Stimulated activated effector memory CD8-positive, alpha-beta T cell treated with anti-CD3 and anti-CD28 coated beads, Interleukin-12 subunit alpha, Interleukin-12 subunit beta, amount 100 ng/mL, for 72 hours (primary cell): ENCODE results near the gene MAP2K6.
"Not testable (repeated sequence)": the region's sequence is repeated elsewhere in the genome, so short reads cannot be mapped to it uniquely, and the experiment has no call there.

Source experiments
- ATAC-seq: fragments of 150-1000 bp; cut with Tn5 transposase; 2 replicates; pipeline ENCODE4 v1.10.0; 2021
- DNase-seq, 2 donors: peaks; one replicate each; pipeline ENCODE4 v3.0.0; 2021 to 2022; ENCODE audit warnings: low spot score in 2 of 2
- H3K27ac Mint-ChIP-seq: one replicate; pipeline ENCODE4 v1.8.0; 2022; ENCODE audit warnings: mild to moderate bottlenecking, mixed read lengths
- H3K36me3 Mint-ChIP-seq: one replicate; pipeline ENCODE4 v1.8.0; 2022; ENCODE audit warnings: mild to moderate bottlenecking, mixed read lengths
- H3K4me1 Mint-ChIP-seq: one replicate; pipeline ENCODE4 v1.8.0; 2022; ENCODE audit warnings: mixed read lengths
- H3K4me3 Mint-ChIP-seq: one replicate; pipeline ENCODE4 v1.8.0; 2022; ENCODE audit warnings: mild to moderate bottlenecking, mixed read lengths
- H3K9me3 Mint-ChIP-seq: one replicate; pipeline ENCODE4 v1.8.0; 2022; ENCODE audit warnings: mixed read lengths

Gene MAP2K6

GRCh38 chr17:69460963-69461922 lies 46.7 kb downstream of the MAP2K6 start:
- H3K27ac Mint-ChIP-seq, result no peak overlapping the region
- DNase-seq (no peak), ATAC-seq (no peak)
- H3K4me3 Mint-ChIP-seq, result no peak overlapping the region
- H3K4me1 Mint-ChIP-seq, result peaks cover 36% of the 10 kb centered on the region
- no peaks in the 10 kb centered on the region for H3K36me3 Mint-ChIP-seq
- H3K9me3 Mint-ChIP-seq, result no peaks in the 10 kb centered on the region

GRCh38 chr17:69461951-69462369 lies 47.5 kb downstream of the MAP2K6 start:
- H3K9me3 Mint-ChIP-seq, result no peaks in the 10 kb centered on the region
- ATAC-seq (no peak), DNase-seq (no peak)
- H3K4me1 Mint-ChIP-seq, result peaks cover 30% of the 10 kb centered on the region
- H3K4me3 Mint-ChIP-seq, result no peak overlapping the region
- H3K36me3 Mint-ChIP-seq, result no peaks in the 10 kb centered on the region
- no peak overlapping the region for H3K27ac Mint-ChIP-seq

GRCh38 chr17:69462882-69463281 lies 48.4 kb downstream of the MAP2K6 start:
- H3K9me3 Mint-ChIP-seq, result no peaks in the 10 kb centered on the region
- no peaks in the 10 kb centered on the region for H3K36me3 Mint-ChIP-seq
- peaks cover 28% of the 10 kb centered on the region for H3K4me1 Mint-ChIP-seq
- no peak overlapping the region for H3K4me3 Mint-ChIP-seq
- DNase-seq (no peak), ATAC-seq (no peak)
- no peak overlapping the region for H3K27ac Mint-ChIP-seq

GRCh38 chr17:69466451-69466850 lies 52.0 kb downstream of the MAP2K6 start:
- Mint-ChIP-seq H3K27ac (no peak overlapping the region), H3K9me3 (no peaks in the 10 kb centered on the region), H3K36me3 (no peaks in the 10 kb centered on the region), H3K4me1 (peaks cover 20% of the 10 kb centered on the region), H3K4me3 (no peak overlapping the region)
- peak in 1 of 2 donors; percentile 36 for DNase-seq
- no peak for ATAC-seq

- H3K9me3 Mint-ChIP-seq, result no peaks in the 10 kb centered on the region
- H3K27ac Mint-ChIP-seq, result no peak overlapping the region
- H3K4me1 Mint-ChIP-seq, result peaks cover 20% of the 10 kb centered on the region
- H3K4me3 Mint-ChIP-seq, result no peak overlapping the region
- DNase-seq, result no peak
- no peaks in the 10 kb centered on the region for H3K36me3 Mint-ChIP-seq
- ATAC-seq, result no peak
Measured at GRCh38 chr17:69466905-69467667, 52.6 kb downstream of the MAP2K6 start.

- H3K9me3 Mint-ChIP-seq, result no peaks in the 10 kb centered on the region
- H3K27ac Mint-ChIP-seq, result peak overlapping the region; percentile 1
- no peaks in the 10 kb centered on the region for H3K36me3 Mint-ChIP-seq
Measured at GRCh38 chr17:69468207-69468606, 53.7 kb downstream of the MAP2K6 start.

GRCh38 chr17:69470702-69471101 lies 56.2 kb downstream of the MAP2K6 start:
- DNase-seq (no peak), ATAC-seq (no peak)
- Mint-ChIP-seq H3K27ac (no peak overlapping the region), H3K4me1 (peaks cover 23% of the 10 kb centered on the region), H3K9me3 (no peaks in the 10 kb centered on the region), H3K4me3 (no peak overlapping the region), H3K36me3 (no peaks in the 10 kb centered on the region)

More at GRCh38 chr17:69468207-69468606, 53.7 kb downstream of the MAP2K6 start:
- no peak overlapping the region for H3K4me3 Mint-ChIP-seq
- ATAC-seq (no peak), DNase-seq (no peak)
- peaks cover 20% of the 10 kb centered on the region for H3K4me1 Mint-ChIP-seq

- no peak for ATAC-seq
- H3K9me3 Mint-ChIP-seq, result no peaks in the 10 kb centered on the region
- no peak overlapping the region for H3K27ac Mint-ChIP-seq
- peaks cover 25% of the 10 kb centered on the region for H3K4me1 Mint-ChIP-seq
- no peak for DNase-seq
- no peak overlapping the region for H3K4me3 Mint-ChIP-seq
- no peaks in the 10 kb centered on the region for H3K36me3 Mint-ChIP-seq
Measured at GRCh38 chr17:69471406-69471805, 56.9 kb downstream of the MAP2K6 start.

GRCh38 chr17:69473841-69474831 lies 59.6 kb downstream of the MAP2K6 start:
- no peak for DNase-seq
- H3K27ac Mint-ChIP-seq, result no peak overlapping the region
- H3K4me3 Mint-ChIP-seq, result no peak overlapping the region
- peaks cover 40% of the 10 kb centered on the region for H3K4me1 Mint-ChIP-seq
- no peak for ATAC-seq
- no peaks in the 10 kb centered on the region for H3K36me3 Mint-ChIP-seq
- H3K9me3 Mint-ChIP-seq, result no peaks in the 10 kb centered on the region

GRCh38 chr17:69477204-69477902 lies 62.9 kb downstream of the MAP2K6 start:
- DNase-seq (no peak), ATAC-seq (no peak)
- Mint-ChIP-seq H3K36me3 (no peaks in the 10 kb centered on the region), H3K9me3 (no peaks in the 10 kb centered on the region), H3K4me1 (peaks cover 32% of the 10 kb centered on the region), H3K4me3 (no peak overlapping the region), H3K27ac (peak overlapping the region; percentile 11)

- H3K27ac Mint-ChIP-seq, result peak overlapping the region; percentile 11
- H3K4me1 Mint-ChIP-seq, result peaks cover 32% of the 10 kb centered on the region
- no peak for ATAC-seq
- DNase-seq, result no peak
- H3K36me3 Mint-ChIP-seq, result no peaks in the 10 kb centered on the region
- H3K9me3 Mint-ChIP-seq, result no peaks in the 10 kb centered on the region
- no peak overlapping the region for H3K4me3 Mint-ChIP-seq
Measured at GRCh38 chr17:69477903-69478266, 63.4 kb downstream of the MAP2K6 start.

GRCh38 chr17:69478916-69479315 lies 64.4 kb downstream of the MAP2K6 start:
- Mint-ChIP-seq H3K9me3 (no peaks in the 10 kb centered on the region), H3K27ac (peak overlapping the region; percentile 87), H3K4me1 (peaks cover 32% of the 10 kb centered on the region), H3K4me3 (peak overlapping the region; percentile 51), H3K36me3 (no peaks in the 10 kb centered on the region)
- no peak for DNase-seq
- ATAC-seq, result peak; percentile 89

- ATAC-seq, H3K9me3 Mint-ChIP-seq, H3K27ac Mint-ChIP-seq, DNase-seq, H3K36me3 Mint-ChIP-seq, H3K4me3 Mint-ChIP-seq: not testable (repeated sequence)
- peaks cover 32% of the 10 kb centered on the region for H3K4me1 Mint-ChIP-seq
Measured at GRCh38 chr17:69479756-69480155, 65.3 kb downstream of the MAP2K6 start.

GRCh38 chr17:69480245-69480644 lies 65.7 kb downstream of the MAP2K6 start:
- H3K4me3 Mint-ChIP-seq, result no peak overlapping the region
- H3K4me1 Mint-ChIP-seq, result peaks cover 32% of the 10 kb centered on the region
- no peaks in the 10 kb centered on the region for H3K36me3 Mint-ChIP-seq
- H3K27ac Mint-ChIP-seq, result no peak overlapping the region
- H3K9me3 Mint-ChIP-seq, result no peaks in the 10 kb centered on the region
- DNase-seq (no peak), ATAC-seq (no peak)
